Esophagus squamous epithelium (tissue), 4 donors: ENCODE data around the gene CYP27B1.

Experiments
- POLR2A ChIP-seq, 4 donors: fragments of 450-650 bp; IDR thresholded peaks; one replicate each; pipeline ENCODE4 v1.6.1; 2017; ENCODE audit warnings: antibody characterized with exemption in 4 of 4, mild to moderate bottlenecking in 4 of 4, moderate library complexity in 3 of 4
- TF ChIP-seq, protein P1 (sequence below), 6 experiments: fragments of 450-650 bp in 4 of 6; fragments of 200-600 bp in 2 of 6; sonication (generic) in 2 of 6; IDR thresholded peaks; one replicate each; pipeline ENCODE4 v1.5.1; 2016 to 2019; ENCODE audit warnings: antibody characterized with exemption in 6 of 6, mild to moderate bottlenecking in 4 of 6, moderate library complexity in 4 of 6

DNA sequence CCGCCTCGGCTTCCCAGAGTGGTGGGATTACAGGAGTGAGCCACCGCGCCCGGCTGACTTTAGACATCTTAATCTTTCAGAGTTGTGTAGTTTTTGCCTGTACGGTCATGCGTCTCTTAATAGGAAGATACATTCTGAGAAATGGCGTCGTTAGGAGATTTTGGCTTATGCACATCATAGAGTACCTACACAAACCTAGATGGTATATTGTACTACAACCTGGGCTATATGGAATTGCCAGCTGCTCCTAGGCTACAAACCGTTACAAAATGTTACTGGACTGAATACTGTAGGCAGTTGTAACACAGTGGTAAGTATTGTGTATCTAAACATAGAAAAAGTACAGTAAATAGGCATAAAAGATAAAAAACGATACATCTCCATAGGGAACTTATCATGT is 17.0 kb upstream of the CYP27B1 start:
- TF ChIP-seq, protein P1, sequence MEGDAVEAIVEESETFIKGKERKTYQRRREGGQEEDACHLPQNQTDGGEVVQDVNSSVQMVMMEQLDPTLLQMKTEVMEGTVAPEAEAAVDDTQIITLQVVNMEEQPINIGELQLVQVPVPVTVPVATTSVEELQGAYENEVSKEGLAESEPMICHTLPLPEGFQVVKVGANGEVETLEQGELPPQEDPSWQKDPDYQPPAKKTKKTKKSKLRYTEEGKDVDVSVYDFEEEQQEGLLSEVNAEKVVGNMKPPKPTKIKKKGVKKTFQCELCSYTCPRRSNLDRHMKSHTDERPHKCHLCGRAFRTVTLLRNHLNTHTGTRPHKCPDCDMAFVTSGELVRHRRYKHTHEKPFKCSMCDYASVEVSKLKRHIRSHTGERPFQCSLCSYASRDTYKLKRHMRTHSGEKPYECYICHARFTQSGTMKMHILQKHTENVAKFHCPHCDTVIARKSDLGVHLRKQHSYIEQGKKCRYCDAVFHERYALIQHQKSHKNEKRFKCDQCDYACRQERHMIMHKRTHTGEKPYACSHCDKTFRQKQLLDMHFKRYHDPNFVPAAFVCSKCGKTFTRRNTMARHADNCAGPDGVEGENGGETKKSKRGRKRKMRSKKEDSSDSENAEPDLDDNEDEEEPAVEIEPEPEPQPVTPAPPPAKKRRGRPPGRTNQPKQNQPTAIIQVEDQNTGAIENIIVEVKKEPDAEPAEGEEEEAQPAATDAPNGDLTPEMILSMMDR (IDR thresholded peaks at IDR 0.05), result no peak
- no peak for TF ChIP-seq POLR2A (IDR thresholded peaks at IDR 0.05)
